NCI-H2227 (cell line): Measurements from ENCODE around the gene LDHB.
A peak's percentile ranks its signal among the peaks of the same experiment; 100 is the strongest.
"Not testable (repeated sequence)": the region's sequence is repeated elsewhere in the genome, so short reads cannot be mapped to it uniquely, and the experiment has no call there.

Experiments
- DNase-seq: peaks from one replicate; lab custom pipeline; 2025; ENCODE audit not compliant: unreplicated experiment; lab: John Stamatoyannopoulos, UW

LDHB gene

DNA sequence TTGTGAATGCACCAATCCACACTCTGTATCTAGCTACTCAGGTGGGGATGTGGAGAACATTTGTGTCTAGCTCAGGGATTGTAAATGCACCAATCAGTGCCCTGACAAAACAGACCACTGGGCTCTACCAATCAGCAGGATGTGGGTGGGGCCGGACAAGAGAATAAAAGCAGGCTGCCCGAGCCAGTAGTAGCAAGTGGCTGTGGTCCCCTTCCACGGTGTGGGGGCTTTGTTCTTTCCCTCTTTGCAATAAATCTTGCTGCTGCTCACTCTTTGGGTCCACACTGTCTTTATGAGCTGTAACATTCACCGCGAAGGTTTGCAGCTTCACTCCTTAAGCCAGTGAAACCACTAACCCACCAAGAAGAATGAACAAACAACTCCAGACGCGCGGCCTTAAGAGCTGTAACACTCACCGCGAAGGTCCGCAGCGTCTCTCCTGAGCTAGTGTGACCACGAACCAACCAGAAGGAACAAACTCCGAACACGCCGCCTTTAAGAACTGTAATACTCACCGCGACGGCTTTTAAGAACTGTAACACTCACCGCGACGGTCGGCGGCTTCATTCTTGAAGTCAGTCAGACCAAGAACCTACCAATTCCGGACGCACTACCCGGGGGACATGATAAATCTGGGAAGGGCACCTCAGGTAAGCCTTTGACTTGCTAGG, 4.6 kb upstream of the LDHB start:
- DNase-seq, result peak; percentile 53

DNA sequence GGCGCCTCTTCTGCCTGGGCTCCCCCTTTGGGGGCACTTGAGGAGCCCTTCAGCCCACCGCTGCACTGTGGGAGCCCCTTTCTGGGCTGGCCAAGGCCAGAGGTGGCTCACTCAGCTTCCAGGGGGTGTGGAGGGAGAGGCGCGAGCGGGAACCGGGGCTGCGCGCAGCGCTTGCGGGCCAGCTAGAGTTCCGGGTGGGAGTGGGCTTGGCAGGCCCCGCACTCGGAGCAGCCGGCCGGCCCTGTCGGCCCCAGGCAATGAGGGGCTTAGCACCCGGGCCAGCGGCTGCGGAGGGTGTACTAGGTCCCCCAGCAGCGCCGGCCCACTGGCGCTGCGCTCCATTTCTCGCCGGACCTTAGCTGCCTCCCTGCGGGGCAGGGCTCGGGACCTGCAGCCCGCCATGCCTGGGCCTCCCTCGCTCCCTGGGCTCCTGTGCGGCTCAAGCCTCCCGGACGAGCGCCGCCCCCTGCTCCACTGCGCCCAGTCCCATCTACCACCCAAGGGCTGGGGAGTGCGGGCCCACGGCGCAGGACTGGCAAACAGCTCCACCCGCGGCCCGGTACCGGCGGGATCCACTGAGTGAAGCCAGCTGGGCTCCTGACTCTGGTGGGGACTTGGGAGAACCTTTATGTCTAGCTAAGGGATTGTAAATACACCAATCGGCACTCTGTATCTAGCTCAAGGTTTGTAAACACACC, 3.9 kb upstream of the LDHB start:
- DNase-seq, result not testable (repeated sequence)

DNA sequence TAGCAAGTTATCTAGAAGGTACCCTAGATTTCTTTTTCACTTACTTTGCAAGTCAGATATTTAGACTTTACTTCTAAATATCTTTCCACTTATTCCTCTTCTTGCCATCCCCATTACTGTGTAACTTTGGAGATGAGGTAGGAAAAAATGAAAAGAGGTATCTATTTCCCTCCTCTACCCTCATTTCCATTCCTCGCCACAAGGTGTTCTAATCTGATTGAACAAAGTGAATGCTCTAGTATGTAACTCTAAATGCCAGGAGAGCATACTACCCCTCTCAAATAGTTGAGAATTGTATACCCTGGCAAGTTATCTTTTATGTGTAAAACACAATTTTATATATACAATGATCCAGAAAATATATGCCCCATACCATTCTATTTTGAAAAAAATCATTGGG, 1.7 kb upstream of the LDHB start:
- no peak for DNase-seq

DNA sequence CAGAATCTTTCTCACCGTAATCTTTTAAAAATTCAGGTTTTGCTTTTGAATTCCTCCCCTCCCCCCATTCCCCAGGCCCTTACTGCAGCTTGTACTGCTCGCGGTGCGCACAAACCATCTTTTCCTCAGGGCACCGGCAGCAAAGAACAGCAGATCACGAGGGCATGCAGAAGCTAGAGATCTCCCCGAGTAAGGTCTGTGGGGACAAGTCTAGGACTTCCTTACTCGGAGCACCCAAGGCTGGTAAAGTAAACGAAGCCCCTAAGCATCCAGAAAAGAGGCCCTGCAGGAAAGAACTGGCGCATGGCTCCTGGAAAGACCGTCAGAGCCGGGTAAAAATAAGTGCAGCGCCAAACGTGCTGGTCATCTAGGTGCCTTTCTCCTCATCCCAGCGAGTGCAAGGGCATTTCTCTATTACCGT, 727 bp downstream of the LDHB start:
- peak; percentile 20 for DNase-seq

DNA sequence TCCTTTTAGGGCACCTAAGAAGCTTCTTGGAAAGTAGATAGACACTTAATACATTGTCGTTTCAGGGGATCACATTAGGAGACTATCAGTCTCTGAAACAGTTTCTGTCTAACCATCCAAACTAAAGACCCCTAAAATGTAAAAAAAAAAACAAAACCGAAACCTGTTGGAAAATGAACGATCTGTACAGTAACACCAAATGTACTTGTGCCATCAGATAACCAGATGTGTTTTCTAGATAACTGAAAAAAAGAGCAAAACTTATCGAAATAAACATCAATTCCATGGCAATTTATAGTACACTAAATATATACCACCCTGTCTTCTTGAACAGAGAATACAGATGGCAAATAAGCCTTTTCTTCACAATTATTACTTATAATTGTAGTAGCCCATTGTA, 2.1 kb downstream of the LDHB start:
- DNase-seq, result no peak

DNA sequence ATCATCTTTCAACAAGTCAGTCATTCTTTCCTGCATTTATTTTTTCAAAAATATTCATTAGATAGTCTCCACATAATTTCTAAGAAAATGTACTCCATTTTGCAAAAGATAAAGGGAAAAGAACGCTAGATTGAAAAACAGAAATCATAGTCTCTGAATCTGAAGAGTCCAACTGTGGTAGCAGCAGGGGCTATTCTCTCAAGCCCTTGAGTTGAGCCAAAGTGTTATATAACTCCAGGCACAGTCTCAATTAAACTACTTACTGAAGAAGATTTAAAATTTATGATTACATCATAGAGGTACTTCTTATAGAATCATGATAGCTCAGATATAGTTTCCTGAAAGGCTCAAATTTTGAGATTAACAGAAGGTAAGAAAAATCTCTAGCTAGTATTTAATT, 5.8 kb downstream of the LDHB start:
- DNase-seq, result no peak

DNA sequence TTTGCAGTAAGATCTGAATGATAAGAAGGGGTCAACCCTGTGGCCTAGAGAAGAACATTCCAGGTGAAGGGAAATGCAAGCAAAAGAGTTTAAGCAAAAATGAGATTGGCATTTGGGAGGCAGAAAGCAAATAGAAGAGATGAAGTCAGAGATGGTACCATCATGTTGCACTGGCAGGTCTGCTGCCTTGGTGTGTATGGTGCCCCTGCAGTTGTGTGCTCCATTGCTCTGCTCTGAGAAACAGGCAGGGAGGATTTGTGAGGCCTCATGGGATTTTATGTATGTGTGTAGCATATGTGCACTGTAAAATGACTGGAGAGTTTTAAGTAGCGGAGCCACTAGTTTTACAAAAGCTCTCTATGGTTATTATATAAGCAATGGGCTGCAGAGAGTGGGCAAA, 6.6 kb downstream of the LDHB start:
- no peak for DNase-seq

DNA sequence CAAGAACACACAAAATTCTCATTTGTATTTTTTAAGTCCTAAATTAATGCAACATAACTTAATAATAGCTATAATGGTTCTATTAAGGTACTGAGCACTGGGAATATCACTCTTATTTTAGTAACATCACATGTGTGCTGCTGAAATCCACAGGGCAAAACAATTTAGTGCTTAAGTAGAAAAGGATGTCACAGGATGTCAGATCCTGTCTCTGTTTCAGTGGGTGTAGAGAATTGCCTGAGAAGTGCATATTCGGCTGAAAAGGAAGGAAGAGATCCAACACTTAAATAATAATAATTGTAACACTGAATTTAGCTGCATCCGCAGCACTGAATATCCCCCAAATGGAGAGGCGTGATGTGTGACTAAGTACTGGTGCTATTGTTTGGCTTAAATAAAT, 8.6 kb downstream of the LDHB start:
- no peak for DNase-seq

DNA sequence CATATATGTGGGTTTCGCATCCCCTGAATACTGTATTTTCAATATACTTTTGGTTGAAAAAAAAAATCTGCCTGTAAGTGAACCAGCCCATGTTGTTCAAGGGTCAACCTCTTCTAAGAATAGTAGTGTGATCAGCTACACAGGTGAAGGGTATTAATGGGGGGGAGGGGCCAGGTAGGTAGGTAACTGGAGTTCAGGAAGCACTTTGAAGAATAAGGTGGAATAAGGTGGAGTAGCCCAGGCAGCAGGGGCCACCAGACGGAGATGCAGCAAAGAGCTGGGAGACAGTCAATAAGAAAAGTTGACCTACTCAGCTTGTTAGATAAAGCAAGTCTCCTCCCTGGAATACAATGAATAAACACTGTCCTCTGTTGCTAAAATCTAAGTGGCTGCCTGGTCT, 9.3 kb downstream of the LDHB start:
- DNase-seq, result no peak

DNA sequence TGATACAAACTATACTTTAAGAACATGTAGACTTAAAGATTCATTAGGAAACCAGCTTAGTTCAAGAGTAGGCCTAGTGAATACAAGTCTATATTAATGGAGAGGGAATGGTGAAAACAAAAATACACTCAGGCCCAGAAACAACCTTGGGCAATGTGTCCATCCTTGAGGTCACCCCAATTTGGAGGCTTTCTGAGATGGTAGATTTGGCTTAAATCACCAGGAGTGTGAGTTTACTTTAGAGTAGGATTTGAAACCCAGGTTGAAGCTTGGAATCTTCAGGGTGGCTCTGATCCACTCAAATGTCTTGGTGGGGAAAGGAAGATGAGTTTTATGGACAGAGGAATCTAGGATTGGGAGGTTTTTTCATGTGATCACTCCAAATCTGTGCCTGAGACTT, 10.5 kb downstream of the LDHB start:
- no peak for DNase-seq

DNA sequence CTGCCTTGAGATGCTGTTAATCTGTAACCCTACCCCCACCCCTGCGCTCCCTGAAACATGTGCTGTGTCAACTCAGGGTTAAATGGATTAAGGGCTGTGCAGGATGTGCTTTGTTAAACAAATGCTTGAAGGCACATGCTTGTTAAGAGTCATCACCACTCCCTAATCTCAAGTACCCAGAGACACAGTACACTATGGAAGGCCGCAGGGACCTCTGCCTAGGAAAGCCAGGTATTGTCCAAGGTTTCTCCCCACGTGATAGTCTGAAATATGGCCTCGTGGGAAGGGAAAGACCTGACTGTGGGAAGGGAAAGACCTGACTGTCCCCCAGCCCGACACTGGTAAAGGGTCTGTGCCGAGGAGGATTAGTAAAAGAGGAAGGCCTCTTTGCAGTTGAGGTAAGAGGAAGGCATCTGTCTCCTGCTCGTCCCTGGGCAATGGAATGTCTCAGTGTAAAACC, 12.6 kb downstream of the LDHB start:
- DNase-seq, result not testable (repeated sequence)

DNA sequence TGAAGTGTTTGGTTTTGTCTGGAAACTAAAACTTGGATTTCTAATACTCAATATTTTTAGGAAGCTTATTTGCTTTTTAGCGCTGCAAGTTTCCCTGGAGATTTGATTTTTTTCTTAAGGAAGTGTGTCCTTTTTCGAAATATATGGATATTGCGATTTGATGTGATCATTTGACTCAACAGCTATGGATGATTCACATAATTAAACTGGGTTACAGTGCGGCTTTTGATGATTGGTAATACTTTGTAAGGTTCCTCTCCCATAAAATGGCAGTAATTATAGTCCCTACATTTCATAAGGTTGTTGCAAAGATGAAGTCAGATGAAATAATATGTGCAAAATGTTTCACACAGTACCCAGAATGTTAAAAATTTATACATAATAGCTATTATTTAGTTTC, 13.1 kb downstream of the LDHB start:
- DNase-seq, result no peak

DNA sequence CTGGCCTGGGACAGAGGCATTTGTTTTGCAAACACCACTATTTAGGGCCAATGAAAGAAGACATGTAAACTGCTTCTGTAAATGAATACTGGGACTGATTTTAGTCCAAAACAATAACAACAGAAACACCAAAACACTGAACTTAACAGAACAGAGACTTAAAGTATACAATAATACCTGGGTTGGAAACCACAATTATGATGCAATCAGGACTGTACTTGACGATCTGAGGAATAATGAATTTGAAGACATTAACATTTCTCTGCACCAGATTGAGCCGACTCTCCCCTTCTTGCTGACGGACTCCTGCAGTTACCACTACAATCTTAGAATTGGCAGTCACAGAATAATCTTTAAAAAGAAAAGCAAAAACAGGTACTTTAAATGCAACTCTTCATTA, 13.9 kb downstream of the LDHB start:
- no peak for DNase-seq

DNA sequence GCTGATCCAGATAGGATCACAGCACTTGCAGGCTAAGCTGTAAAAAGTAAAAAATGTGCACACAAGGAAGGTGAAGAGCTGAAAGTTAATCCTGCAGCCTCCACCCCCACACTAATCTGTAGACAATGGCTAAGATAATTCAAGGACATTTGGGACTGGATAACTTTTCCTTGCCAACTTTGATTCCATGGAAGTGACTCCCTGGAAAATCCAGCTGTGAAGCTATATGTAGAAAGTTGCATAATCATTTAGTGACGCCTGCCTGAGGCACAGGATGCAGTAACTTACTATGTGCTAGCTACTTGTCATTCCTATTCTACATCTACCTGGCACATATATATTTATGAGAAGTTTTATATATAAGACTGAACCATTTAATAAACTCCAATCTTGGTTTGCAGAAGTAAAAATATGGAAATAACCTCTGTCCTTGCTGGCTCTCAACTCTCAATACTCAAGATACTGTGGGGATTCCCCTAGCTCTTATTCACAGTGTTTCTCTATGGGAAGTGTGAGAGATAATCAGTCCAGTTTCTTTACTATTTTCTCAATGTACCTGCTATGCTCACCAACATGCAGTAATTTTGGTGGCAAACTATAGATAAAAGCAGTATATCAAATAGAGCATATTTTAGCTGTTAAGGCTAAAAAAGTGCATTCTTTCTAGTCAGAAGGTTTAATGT, 14.8 kb downstream of the LDHB start:
- no peak for DNase-seq

DNA sequence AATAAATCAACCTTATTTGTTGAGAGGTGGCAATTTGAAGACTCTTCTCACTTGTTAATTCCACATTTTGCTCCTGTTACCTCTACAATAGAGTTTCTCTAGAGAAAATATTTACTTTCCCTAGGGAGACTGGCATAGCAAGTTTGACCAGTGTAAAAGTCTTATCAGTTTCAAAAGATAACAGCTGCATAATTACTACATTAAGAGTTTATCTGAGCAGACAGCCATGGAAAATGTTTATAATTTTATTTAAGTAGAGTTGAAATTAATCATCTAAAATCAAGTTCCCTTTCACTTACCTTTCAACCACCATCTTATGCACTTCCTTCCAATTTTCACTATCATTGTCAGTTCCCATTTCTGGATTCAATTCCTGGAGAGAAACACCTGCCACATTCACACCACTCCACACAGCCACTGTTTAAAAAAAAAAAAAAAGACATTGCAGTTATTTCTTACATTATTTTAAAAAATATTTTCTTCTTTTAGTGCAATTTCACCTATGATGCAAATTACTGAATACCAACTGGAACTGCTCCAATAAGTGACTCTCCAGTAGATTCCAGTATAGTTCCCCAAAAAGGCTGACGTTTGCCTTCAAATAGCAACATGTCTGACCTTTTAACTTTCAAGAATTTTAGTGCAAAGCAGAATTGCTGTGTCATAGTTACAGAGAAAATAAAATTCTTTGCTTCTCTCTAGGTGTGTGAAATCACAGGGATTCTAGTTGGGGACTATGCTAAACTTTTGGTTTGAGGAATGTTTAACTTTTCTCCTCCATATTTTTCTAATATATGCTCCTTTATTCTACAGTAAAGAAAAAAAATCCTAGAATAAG, 19.4 kb downstream of the LDHB start:
- no peak for DNase-seq

DNA sequence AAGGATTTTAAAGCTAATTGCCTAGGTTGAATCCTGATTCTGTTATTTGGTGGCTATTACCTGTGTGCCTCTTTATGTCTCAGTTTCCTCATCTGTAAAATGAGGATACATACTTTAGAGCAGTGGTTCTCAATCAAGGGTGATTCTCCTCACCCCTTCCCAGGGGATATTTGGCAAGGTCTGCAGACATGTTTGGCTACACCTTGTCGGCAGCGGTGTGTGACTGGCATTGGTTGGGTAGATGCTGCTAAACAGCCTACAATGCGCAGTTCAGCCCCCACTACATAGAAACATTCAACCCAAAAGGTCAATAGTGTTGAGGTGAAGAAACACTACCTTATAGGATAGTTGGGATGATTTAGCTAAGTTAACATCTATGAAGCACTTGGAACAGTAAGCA, 23.4 kb downstream of the LDHB start:
- no peak for DNase-seq

DNA sequence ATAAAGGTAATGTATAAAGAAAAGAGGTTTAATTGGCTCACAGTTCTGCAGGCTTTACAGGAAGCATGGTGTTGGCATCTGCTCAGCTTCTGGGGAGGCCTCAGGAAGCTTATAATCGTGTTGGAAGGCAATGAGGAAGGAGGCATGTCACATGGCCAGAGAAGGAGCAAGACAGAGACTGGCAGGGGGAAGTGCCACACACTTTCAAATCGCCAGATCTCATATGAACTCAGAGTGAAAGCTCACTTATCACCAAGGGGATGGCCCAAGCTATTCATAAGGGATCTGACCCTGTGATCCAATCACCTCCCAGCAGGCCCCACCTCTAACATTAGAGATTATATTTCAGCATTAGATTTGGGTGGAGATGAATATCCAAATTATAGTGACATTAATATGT, 26.3 kb downstream of the LDHB start:
- DNase-seq, result no peak

DNA sequence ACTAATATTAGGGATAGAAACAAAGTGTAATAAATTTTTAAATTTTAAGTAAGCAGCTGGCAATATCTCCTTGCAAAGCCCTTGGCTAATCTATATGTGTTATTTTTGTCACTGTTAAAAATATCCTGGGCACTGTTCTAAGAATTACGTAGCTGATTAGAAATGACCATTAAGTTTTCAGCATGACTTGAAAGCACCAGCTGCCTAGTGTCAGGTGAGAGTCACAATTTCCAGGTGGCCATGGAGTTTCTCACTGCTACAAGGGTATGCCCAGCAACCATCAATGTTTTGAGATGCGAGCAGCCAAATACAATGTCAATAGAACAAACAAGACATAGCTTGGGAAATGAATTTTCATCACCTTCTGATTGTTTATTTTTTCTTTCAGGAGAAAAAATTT, 29.7 kb downstream of the LDHB start:
- DNase-seq, result no peak

DNA sequence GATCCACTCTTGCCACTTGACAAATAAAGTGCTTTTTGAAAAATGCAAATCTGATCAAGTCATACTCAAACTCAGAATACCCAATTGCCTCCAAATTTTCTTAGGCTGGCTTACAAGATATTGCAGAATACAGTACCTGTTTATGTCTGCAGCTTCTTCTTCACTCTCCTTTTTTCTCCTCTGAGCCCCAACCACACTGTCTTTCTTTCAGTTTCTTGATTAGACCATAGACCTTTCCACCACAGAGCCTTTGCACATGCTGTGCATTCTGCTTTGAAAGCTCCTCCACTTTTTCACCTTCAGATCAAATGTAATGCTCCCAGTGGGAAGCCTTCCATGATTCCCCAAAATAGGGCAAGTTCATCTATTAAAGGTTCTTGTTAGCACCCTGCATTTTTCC, 39.1 kb downstream of the LDHB start:
- DNase-seq, result no peak

DNA sequence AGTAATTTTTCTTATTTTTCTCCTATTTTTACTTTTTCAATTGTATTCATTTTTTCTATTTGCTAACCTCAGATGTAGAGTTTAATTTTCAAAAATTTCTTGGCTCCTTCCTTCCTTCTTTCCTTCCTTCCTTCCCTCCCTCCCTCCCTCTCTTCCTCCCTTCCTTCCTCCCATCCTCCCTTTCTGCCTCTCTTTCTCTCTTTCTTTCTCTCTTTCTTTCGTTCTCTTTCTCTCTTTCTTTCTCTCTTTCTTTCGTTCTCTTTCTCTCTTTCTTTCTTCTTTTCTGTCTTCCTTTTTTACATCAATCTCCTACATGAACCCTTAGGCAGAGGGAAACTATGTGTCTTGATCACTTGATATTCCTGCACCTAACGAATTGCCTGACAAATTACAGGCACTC, 40.6 kb downstream of the LDHB start:
- DNase-seq, result no peak

DNA sequence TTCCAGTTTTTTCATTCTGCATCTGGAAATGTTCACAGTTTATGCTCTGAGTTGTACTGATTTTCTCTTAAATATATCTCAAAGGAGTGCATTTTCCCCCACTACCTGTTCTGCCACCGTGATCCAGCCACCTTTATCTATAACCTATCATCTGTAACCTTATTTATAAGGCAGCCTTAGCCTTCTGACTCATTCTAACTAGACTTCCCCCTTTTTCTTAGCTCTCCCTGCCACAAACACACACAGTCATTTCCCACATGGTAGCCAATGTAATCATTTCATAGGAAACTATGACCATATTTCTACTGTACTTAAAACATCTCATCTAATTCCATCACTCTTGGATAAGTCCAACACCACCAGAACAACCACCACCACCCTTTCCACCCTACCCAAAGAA, 42.2 kb downstream of the LDHB start:
- DNase-seq, result no peak
